Measurements from ENCODE around the gene NELL1.
A peak's percentile ranks its signal among the peaks of the same experiment; 100 is the strongest.
"Not testable (repeated sequence)": the region's sequence is repeated elsewhere in the genome, so short reads cannot be mapped to it uniquely, and the experiment has no call there.

Gene NELL1

DNA sequence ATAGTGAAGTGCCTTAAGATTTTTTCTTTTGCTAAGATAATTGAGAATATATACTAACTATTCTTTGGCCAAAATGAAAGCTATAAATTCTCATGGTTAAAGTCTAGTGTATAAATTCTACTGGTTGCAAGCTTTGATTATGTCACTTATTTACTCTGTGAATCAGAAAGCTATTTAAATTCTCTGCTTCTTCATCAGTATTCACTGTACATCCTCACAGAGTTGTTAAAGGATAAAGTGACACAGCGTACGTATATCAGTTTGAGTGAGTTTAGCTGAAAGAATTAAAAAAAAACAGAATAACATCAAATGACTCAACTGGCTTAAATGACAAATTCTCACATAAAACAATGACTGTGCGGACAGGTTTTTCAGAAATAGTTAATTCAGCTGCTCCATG is 453.1 kb downstream of the NELL1 start:
- no peak for DNase-seq

DNA sequence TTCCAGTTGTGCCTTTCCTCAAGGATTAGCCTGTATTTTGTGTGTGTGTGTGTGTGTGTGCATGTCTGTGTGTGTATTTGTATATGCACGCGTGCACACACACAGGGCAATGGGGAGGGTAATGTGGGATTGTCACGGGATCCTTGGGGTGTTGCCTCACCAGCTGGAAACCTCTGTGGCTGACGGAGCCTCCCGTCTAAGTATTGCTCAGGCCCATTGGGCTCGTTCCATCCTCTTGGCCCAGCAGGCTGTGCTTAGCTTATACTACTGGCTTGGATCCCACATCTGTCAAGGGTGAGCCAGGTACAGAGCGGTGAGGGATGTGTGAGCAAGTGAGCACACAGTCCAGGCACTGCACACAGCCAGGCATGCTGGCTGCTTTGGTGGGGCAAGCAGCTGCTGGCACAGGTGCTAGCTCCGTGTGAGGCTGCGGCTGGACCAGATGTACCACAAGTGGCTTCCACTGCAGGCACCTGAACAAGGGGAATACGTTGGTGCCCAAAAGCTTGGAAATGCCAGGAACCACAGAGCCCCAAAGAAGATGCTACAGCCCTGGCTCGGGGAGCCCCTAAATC is 462.8 kb downstream of the NELL1 start:
- no peak for DNase-seq

- DNase-seq = no peak
Observed at GRCh38 chr11:21133244-21133643, 463.9 kb downstream of the NELL1 start.

- DNase-seq = no peak
Observed at GRCh38 chr11:21133722-21134121, 464.3 kb downstream of the NELL1 start.

DNA sequence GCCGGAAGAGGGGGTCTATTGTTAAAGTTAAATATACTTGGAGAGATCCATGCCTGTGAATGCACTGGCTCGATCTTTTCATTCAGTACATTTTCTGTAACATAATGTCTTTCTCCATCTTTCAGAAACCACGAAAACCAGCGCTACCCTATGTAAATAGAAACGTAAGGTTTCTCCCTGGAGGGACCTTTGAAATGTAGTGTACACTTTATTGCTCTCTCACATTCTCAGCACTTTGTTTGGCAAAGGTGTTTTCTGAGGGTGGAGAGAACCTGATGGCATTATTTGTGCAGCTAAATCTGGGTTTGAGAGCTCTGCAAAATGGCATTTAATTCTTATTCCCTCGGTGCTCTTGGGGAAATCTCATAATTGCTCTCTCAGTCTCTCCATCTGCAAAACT is 468.4 kb downstream of the NELL1 start:
- DNase-seq = no peak

GRCh38 chr11:21141557-21141956 is 472.2 kb downstream of the NELL1 start:
- not testable (repeated sequence) for DNase-seq

DNA sequence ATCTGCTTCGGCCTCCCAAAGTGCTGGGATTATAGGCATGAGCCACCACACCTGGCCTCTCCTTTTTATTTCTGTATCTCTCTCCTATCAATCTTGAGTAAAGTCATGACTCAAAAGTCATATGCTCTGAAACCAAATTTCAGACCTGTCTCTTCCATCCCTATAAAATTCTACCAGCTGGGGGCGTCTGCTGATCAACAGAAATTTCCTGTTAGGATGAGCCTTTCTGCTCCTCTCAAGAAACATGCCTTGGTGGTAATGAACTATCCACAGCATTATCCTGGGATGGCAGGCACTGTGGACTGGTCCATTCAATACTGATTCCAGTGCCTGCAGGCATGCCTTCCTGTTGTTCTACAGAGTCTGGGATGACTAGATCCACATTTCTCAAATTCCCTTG is 472.6 kb downstream of the NELL1 start:
- peak; percentile 30 to 55 for DNase-seq

DNA sequence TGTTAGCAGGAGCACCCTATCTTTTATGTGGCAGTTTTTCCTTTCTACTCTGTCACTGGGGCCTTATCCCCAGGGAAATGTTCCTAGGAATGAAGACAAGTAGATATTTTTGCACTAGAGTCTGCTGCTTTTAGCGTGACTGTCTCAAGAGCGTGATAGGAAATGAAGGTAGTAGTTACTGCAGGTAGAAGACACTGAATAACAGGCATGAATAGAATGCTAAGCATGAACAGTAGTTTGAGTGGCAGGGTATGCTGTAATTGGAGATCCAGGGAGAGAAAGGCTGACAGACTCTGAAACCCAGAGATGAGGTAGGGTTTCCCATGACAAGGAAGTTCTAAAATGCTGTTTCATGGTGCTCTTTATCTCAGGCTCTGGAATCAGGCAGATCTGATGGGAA is 475.1 kb downstream of the NELL1 start:
- no peak for DNase-seq

DNA sequence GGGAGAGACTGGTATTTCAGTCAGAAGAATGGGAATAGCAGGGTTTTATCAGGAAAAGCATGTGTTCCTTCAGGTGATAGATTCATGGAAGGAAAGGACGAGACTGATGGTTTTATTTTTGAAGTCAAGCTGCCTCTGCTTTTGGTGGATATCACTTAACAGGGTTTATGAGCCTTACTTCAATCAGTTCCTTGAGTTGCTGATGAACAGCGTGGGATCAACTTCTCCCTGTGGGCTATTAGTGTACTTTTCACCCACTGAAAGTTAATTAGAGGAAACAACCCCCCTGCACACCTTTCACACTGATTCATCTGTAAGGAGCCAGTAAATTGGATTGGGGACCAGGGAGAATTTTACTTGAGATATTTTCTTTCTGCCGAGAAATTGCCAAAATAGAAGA is 479.0 kb downstream of the NELL1 start:
- DNase-seq = no peak

- no peak for DNase-seq
Observed at GRCh38 chr11:21160140-21160539, 490.8 kb downstream of the NELL1 start.

- DNase-seq = no peak
Observed at GRCh38 chr11:21169639-21170038, 500.3 kb downstream of the NELL1 start.

GRCh38 chr11:21173476-21173875 is 504.1 kb downstream of the NELL1 start:
- DNase-seq = peak; percentile 57 to 89

- DNase-seq = no peak
Observed at GRCh38 chr11:21174781-21175180, 505.4 kb downstream of the NELL1 start.

DNA sequence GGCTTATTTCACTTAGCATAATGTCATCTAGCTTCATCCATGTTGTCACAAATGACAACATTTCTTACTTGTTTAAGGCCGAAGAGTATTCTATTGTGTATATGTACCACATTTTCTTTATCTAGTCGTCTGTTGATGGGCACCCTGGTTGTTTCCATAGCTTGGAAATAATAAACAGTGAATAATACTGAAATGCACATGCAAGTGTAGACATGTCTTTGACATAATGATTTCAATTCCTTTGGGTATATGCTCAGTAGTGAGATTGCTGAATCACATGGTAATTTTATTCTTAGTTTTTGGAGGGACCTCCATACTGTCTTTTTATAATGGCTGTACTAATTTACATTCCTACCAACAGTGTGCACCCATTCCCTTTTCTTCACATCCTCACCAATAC is 508.0 kb downstream of the NELL1 start:
- no peak for DNase-seq

- DNase-seq = no peak
Observed at GRCh38 chr11:21179770-21180169, 510.4 kb downstream of the NELL1 start.

- DNase-seq = no peak
Observed at GRCh38 chr11:21180182-21180581, 510.8 kb downstream of the NELL1 start.

- no peak for DNase-seq
Observed at GRCh38 chr11:21185959-21186358, 516.6 kb downstream of the NELL1 start.

- DNase-seq = no peak
Observed at GRCh38 chr11:21190181-21190580, 520.8 kb downstream of the NELL1 start.

DNA sequence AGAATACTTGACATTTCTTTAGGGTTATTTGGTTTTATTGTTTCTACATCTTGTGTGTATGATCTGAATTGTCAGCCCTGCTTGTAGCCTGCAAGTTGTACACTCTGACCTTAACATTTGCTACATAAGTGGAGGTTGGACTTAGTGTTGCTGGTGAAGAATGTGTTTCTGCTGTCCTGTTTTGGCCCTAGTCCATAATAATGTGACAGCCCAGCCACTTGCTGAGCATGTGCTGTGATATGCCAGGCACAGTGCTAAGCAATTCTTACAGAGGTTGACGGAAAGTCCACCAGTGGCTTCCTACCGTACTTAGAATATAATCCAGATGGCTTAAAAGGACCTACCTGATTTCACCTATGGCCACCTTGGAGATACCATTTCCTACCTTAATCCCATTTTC is 526.6 kb downstream of the NELL1 start:
- no peak for DNase-seq

DNA sequence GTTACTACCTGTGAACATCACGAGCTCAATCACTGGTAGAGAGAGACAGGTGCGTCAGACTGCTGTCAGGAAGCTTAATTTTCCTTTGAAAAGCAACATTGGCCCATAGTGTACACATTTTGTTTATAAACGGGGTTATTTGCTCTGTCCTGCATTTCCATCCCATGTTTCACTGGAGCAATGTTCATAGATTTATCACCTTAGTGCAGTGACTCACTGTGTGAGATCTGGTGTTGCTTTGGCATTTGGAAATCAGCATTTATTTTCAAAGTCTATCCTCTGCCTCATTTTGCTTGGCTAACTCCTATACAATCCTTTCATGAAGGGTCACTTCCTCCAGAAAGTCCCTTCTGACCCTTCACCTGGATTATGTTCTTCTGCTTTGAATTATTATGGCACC is 529.1 kb downstream of the NELL1 start:
- no peak for DNase-seq

DNA sequence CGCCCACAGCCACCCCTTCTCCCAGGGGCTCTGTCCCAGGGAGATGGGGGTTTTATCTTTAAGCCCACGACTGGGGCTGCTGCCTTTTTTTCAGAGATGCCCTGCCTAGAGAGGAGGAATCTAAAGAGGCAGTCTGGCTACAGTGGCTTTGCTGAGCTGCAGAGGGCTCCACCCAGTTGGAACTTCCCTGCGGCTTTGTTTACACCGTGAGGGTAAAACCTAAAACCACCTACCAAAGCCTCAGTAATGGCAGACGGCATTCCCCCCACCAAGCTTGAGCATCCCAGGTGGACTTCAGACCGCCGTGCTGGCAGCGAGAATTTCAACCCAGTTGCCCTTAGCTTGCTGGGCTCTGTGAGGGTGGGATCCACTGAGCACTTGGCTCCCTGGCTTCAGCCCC is 535.8 kb downstream of the NELL1 start:
- no peak for DNase-seq

DNA sequence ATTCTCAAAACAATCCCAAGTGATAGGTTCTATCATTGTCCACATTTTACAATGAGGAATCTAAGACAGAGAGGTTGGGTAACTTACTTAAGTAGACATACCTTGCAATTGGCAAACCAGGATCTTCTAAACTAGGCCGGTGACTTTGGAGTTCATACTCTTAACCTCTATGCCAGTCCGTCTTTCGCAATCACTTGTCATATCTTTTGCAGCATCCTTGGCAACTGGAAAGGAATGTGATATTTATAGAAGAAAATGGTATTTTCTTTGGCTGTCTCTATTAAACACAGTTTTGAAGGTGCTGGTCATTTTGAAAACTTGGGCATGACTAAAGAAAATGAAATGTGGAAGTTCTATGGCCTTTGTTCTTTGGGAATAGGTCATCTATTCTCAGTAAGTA is 556.5 kb downstream of the NELL1 start:
- no peak for DNase-seq

- no peak for DNase-seq
Observed at GRCh38 chr11:21229224-21229623, 559.8 kb downstream of the NELL1 start.

DNA sequence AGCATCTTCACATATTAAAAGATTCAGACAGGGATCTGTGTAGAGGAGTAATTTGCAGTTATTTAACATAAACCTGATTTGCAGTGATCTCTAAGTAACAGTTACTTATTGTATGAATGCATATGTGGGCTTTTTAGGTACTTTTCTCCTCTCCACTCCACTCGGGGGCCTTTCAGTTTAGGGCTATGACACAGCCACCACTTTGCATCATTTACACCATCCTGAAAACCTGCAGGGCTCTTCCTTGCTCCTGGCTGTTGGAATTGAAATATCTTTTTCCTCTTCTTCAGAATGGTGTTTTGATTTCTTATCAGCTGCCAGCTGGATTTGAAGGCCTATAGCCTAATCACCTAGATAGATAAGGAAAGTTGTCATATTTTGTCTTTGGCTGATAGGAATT is 580.8 kb downstream of the NELL1 start:
- no peak for DNase-seq

DNA sequence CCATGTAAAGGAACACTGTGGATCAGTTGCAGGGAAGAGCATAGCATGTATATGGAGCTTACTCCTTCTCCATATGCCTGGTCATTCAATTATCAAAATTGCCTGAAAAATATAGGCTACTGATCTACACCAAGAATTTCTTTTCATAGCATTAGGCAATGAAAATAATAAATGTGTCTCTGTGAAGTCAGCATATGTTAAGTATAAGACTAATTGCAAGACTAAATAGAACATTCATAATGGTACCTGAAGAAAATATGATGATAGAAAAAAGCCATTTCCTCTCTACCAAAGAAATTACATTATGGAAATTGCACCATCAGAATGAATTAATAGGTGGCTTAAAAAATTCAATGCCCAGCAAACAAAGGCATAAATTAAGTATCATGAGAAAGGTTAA is 584.7 kb downstream of the NELL1 start:
- DNase-seq = no peak

DNA sequence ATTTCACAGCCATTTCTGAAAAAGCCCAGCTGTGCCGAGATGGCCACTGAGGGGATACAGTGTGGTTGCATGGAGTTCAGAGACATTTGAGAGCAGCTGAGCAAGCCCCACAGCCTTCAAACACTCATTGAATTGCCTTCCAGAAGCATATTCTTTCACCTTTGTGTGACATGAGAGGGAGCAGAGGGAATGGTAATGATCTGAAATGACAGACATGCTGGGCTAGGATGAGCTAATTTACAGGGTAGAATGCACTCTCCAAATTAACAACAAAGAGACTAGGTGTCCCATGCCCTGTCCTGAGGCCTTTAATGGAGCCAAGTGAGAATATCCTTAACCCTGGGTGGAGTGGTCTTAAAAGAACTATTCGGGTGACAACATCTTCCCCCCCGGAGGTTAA is 585.4 kb downstream of the NELL1 start:
- no peak for DNase-seq

All from NCI-H524 (cell line).